Measurements from ENCODE around the gene FNDC8.
"Not testable (repeated sequence)": the region's sequence is repeated elsewhere in the genome, so short reads cannot be mapped to it uniquely, and the experiment has no call there.

Gene FNDC8

DNA sequence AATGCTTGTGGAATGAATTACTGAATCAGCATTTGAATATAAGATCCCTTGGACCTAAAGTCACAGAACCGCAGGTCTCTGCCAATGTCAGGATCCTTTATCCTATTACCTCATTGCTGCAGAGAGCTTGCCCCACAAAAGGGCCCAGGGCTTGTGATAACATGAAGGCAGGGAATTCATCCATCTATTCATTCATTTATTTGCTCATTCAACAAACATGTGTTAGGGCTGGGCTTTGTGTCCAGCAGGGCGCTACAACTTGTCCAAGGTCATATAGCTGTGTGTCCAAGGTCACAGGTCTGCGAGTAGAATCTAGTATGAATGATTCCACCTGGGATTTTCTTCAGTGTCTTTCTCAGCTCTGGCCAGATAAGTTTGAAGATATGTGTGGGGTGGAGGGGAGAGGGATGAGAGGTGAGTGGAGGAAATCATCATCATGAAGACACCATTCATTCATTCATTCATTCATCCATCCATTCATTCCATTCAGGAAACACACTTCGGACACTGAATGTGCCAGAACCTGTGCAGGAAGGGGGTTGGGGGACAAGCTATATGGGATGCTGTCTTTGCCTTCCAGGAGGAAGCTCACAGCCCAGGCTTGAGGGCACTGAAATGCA, 24.9 kb downstream of the FNDC8 start:
- DNase-seq = no peak

DNA sequence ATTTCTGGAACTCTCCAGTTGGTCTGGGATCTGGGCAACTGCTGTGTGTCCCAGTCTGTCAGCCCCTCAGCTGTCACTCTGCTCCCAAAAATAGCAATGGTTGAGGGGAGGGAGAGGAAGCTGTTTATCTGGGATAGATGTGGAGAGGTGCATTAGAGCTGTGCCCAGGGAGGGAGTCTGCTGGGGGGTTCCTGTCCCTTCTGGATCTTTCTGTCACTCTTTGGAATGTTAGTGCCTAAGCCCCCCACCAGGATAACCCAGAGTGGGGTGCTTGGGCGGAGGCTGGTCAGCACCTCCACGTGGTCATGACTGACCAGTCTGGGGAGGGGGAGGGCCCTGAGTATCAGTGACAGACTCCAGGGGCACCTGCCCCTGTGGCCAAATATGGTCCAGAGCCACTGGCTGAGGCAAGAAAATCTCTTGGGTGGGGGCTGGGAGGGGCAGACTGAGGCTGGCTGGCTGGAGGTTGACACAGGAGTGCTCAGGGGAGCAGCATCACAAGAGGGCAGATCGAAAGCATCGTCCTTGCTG, 26.0 kb downstream of the FNDC8 start, which contains the start of gene UNC45B:
UNC45B (plus strand) TSS at position 443 of the 531 bp plus-strand sequence. CDS start 447 bp downstream, outside the sequence.
- no peak for DNase-seq

DNA sequence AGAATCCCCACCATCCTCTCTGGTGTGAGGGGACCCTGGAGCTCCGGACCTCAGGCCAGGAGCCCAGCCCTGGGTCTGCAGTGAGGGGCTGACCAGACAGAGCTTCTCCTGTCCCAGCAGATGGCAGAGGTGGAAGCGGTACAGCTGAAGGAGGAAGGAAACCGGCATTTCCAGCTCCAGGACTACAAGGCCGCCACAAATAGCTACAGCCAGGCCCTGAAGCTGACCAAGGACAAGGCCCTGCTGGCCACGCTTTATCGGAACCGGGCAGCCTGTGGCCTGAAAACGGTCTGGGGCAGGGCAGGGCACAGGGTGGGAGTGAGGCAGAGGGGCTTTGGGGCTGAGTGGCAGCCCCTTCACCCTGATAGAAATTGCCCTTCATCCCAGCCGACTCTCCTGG, 26.7 kb downstream of the FNDC8 start:
- DNase-seq = no peak

DNA sequence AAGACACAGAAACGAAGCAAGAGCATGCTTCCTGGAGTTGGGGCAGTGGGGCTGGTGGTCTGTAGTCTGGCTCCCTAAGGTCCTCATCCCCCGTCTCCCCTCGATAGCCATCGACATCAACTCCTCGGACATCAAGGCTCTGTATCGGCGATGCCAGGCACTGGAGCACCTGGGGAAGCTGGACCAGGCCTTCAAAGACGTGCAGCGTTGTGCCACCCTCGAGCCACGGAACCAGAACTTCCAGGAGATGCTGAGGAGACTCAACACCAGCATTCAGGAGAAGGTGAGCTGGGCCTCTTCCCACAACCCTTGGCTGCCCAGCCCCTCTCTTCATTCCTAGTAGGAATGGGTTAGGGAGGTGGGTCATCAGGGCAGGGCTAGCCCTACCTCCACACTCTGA, 28.5 kb downstream of the FNDC8 start:
- DNase-seq = no peak

DNA sequence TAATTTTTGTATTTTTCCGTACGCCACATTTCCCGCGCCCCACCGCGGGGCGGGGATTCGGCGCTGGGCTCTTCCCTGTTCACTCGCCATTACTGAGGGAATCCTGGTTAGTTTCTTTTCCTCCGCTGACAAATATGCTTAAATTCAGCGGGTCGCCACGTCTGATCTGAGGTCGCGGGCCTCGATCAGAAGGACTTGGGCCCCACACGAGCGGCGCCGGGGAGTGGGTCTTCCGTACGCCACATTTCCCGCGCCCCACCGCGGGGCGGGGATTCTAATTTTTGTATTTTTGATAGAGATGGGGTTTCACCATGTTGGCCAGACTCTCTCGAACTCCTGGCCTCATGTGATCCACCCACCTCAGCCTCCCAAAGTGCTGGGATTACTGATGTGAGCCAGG, 29.7 kb downstream of the FNDC8 start:
- DNase-seq = not testable (repeated sequence)

DNA sequence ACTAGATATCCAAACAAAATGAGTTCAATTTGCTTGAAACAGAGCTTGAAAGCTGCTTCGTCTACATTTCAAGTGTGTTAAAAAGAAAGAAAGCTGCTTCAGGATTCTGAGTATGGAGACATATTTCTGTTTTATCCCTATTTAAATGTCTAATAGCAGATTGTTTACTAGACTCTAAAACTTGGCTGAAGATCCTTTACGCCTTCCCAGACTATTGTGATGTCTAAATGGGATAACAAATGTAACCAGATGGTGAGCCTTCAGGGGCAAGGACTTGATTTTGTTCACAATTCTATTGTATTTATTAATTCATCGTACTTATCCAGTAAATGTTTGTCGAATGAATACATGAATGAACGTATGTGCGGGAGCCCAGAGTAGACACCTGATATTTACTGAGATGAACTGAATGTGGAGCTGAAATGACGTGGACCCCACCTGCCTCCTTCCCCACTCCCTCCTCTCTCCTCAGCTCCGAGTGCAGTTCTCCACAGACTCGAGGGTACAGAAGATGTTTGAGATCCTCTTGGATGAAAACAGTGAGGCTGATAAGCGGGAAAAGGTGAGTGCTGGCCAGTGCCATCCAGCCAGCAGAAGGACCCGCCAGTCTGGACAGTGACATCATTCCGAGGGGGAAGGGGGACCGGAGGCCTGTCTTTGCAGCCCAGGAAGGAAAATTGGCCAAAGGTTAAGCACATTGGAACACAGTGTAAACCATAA, 31.2 kb downstream of the FNDC8 start:
- DNase-seq = peak; percentile 21

DNA sequence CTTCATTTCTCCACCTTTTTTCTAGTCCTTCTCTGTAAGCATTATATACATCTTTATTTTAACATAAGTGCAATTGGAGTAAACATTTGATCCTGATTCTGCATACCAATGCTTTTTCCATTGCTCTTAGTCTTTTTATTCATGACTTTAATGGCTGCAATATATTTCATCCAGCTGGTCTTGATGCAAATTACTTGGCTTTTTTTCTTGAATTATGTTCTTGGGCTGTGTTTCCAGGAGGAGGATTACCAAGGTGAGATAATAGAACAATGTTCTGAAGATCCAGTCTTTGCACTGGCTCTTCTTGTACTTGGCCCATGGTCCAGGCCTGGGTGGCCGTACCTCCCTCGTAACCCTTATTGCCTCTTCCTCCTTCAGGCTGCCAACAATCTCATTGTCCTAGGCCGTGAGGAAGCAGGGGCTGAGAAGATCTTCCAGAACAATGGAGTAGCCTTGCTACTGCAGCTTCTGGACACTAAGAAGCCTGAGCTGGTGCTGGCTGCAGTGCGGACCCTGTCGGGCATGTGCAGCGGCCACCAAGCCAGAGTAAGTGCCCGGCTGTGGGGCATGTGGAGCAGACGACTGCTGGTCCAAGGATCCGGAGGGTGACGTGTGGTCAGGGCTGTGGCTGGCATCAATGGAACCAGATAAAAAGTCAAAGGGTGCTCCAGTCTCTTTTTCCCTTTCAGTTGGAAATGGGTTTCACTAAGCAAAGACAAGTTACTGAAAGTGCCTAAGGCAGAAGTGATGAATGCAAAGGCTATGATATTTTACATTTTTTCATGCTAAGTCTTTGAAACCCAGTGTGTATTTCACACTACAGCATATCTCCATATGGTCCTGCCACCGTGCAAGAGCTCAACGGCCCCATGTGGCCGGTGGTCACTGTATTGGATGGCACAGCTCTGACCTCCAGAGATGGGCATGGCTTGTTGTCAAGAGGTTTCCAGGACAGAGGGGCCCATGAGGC, 33.1 kb downstream of the FNDC8 start:
- no peak for DNase-seq

DNA sequence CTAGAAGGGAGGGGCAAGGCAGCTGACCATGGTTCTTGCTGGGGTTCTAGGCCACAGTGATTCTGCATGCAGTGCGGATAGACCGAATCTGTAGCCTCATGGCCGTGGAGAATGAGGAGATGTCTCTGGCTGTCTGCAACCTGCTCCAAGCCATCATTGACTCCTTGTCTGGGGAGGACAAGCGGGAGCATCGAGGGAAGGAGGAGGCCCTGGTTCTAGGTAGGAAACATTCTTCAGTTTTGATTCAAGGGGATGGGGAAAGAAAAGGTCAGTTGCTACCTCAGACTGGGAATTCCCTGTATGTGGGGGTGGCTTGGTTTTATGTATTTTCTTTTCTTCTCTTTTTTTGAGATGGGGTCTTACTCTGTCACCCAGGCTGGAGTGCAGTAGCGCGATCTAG, 33.8 kb downstream of the FNDC8 start:
- no peak for DNase-seq

DNA sequence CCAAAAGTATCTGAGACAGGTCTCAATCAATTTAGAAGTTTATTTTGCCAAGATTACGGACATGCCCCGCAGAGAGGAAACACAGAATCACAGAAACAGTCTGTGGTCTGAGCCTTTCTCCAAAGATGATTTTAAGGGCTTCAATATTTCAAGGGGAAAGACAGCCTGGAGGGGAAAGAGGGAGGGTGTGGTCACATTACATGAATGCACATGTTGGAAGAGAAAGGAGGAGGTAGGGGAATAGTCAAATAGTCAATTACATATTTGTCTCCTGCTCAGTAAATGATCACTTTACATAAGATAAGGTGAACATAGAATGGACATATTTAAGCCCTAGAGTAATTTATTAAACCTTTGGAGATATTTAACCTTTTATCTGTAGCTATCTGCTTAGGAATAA, 38.5 kb downstream of the FNDC8 start:
- DNase-seq = no peak

DNA sequence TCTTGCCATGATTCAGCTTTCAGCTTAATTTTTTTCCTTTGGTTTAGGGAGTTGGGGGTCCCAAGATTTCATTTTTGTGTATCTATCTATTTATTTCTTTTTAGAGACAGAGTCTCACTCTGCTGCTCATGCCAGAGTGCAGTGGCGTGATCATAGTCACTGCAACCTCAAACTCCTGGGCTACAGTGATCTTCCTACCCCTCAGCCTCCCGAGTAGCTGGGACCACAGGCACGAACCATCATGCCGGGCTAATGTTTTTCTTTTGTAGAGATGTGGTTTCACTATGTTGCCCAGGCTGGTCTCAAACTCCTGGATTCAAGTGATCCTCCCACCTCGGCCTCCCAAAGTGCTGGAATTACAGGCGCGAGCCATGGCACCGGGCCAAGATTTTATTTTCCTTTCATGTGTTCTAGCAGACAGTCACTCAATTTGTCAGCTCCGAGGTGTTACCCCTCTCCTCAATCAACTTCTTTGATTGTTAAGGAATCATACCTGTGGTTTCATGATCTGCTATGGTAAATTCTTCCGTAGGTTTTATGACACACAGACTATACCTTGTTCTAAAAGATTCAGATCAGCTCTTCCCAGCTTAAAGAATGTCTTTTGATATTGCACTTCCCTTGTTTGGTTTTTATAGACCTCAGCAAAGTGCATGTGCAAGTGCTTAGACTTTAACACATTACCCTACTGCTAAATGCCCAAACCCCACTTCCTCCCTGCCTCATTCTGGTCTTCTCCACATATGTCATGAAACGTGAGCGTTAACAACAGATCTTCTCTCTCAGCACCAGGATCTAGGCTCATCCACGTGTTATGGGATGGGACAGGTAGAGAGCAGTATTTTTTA, 39.2 kb downstream of the FNDC8 start:
- no peak for DNase-seq

DNA sequence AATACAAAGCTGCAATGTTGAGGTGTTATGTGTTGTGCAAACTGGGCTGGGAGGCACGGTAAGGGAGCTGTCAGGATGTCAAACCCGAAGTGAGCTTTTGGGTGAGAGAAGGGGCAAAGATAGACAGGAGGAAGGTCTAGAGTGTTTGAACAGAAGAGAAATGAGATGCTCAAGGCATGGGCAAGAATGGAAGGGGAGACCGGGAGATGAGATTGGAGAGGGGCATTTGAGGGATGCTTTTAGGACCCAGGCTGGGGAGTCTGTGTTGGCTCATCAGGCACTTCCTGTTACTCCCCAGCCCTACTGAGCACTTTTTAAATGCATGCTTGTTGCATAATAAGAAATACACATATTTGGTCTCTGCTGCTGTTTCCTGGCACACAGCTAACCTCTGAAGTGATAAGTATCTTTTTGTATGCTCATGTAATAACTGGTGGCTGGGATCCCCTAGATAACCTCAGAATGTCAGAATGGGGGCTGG, 39.9 kb downstream of the FNDC8 start:
- DNase-seq = no peak

DNA sequence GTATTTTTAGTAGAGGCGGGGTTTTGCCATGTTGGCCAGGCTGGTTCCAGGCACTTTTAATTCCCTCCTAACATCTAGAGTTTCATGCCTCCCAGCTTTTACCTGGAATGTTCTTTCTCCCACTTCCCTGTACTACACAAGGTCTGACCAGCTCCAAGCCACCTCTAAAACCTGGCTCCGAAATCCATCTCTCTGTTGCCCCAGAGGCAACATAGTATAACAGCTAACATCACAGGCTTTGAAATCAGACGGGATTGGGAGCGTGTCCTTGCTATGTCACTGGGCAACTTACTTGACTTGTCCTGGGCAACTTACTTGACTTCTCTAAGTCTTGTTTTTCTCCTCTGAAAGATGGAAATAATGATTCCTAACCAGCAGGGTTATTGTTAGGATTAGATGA, 41.3 kb downstream of the FNDC8 start:
- no peak for DNase-seq

DNA sequence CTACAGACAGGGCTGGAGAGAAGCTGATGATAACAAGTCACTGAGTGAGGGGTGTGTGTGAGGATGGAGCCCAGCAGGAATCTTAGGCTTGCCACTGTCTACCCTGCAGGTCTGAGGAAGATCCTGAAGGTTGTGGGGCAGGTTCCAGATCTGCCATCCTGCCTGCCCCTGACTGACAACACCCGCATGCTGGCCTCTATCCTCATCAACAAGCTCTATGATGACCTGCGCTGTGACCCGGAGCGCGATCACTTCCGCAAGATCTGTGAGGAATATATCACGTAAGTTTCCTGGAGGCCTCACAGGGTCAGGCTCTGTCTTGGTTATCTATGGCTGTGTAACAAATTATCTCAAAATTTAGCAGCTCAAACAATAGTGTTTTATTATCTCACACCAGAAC, 42.5 kb downstream of the FNDC8 start:
- no peak for DNase-seq

DNA sequence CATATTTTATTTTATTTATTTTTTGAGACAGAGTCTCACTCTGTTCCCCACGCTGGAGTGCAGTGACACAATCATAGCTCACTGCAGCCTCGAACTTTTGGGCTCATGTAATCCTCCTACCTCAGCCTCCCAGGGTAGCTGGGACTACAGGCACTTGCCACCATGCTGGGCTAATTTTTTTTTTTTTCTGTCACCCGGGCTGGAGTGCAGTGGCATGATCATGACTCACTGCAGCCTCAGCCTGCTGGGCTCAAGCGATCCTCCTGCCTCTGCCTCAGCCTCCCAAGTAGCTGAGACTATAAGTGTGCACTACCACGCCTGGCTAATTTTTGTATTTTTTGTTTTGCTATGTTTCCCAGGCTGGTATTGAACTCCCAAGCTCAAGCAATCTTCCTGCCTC, 43.3 kb downstream of the FNDC8 start:
- DNase-seq = no peak

DNA sequence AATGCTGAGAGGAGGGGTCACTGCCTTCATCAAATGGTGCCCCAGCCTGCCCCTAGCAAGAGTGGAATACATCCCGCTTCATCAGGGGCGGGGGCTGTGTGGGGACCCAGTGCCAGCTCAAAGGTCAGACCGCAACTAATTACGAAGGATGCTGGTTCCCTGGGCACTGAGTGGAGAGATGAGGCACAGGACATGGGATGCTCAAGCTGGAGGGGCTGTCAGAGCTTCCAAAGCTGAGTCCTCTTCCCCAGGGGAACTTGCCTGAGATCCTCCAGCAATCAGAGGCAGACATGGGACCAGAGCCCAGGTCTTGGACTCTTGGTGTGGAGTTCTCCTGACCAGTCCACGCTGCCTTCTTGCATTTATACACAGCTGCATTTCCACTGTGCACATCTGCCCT, 45.1 kb downstream of the FNDC8 start:
- DNase-seq = no peak

DNA sequence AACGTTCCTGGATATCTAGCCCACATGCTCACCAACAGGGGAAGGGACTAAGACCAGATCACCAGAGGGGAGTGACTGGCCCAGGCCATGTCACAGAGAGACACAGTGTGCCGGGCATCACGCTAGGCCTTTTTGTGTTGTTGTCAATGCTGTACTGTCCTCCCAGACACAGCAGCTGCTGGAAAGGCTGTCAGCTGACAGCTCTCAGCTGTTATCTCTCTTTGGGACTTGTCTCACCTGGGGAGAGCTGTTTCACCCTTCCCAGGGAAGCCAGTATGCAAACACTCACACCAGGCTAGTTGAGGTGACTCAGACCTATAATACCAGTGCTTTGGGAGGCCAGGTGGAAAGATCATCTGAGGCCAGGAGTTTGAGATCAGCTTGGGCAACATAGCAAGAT, 45.6 kb downstream of the FNDC8 start:
- peak; percentile 85 for DNase-seq

DNA sequence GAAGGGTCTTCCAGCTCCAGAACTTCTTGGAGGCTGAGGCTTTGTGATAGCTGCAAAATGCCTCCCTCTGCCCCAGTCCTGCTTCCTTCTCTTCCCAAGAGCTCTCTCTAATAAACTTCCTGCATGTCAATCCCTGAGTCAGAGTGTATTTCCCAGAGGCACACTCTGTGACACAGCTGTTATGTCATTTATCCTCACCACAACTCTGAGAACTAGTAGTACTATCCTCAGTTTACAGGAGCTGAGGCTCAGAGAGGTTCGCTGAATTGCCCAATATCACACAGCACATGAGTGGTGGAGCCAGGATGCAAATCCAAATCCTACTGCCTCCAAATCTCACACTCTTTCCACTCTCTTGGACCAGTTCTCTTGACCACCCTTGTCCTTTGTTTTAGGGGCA, 46.3 kb downstream of the FNDC8 start:
- DNase-seq = peak; percentile 8

DNA sequence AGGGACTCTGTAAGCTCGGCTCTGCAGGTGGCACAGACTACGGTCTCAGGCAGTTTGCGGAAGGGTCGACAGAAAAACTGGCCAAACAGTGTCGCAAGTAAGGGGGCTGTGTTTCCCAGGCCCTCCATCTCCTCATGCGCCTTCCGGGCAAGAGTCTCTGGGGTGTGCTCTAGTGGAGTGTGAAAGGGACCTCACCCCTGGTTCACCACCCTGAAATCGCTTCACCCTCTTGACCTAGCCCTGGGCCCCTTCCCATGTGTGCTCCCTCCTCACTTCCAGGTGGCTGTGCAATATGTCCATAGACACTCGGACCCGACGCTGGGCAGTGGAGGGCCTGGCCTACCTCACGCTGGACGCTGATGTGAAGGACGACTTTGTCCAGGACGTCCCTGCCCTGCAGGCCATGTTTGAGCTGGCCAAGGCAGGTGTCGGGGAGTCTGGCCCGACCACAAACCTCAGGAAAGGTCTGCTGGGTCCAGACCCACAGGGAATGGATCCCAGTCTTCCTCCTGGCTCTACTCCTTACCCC, 48.5 kb downstream of the FNDC8 start:
- no peak for DNase-seq

DNA sequence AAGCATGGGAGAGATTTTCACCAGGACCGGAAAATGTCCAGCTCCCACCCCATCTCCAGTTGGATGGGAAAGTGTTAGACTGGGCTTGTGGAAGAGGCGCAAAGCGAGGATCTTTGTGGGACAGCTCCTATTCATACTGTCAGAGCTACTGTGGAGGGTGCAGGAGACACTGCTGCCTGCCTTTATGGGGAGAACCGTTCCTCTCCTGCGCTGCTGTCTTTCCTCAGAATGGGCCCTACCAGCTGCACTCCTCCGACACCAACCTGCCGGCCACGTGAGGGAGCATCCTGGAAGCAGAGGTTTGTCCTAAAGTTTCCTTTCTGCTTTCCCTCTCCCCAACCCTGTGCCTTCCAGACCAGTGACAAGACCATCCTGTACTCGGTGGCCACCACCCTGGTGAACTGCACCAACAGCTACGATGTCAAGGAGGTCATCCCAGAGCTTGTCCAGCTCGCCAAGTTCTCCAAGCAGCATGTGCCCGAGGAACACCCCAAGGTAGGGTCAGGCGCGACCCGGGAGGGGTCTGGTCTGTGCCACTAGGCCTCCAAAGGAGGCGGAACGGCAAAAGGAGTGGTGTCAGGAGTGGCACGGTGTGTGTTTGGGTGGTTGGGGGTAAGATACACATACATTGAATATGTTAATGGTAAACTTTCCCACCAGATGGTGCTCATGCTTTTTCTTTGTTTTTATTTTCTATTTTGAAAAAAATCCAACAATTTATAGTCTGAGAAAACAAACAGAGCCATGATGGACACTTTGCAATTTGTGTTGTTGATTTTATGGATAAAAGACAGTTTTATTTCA, 49.8 kb downstream of the FNDC8 start:
- DNase-seq = peak; percentile 40

DNA sequence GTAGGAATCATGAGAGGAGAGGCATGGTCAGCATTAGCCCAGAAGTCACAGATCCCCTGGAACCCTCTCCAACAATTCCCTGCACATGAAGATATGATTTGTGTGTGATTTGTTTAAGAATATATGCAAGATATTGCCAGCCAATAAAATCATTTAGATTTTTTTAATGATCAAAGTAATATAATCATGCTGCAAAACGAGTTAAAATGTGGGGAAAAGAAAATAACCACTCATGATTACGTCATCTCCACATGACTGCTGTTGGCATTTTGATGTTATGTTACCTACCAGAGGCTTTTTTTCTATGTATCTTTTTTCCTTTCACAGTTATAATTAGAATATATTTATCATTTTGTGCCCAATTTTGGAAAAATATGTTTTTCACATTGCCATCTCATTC, 50.4 kb downstream of the FNDC8 start:
- no peak for DNase-seq

DNA sequence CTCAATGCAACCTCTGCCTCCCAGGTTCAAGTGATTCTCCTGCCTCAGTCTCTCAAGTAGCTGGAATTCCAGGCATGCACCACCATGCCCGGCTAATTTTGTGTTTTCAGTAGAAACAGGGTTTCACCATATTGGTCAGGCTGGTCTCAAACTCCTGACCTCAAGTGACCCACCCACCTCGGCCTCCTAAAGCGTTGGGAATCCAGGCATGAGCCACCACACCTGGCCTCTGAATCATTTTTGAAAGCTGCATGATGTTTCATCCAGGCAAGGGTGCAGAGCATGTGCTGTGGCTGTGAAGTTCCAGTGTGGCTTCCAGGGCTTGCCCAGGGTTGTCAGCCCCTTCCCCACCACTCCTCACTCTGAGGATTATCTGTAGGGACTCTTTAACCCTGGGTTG, 50.9 kb downstream of the FNDC8 start:
- DNase-seq = not testable (repeated sequence)

Data from DMS53 (cell line).